Activated naive CD8-positive, alpha-beta T cell treated with anti-CD3 and anti-CD28 coated beads, Interleukin-2, amount 10 ng/mL, durations not matched to agents 7 days and 5 days (primary cell): ENCODE measurements around the gene TMEM87B. TPM values are rescaled to one million over a fixed set of nuclear protein-coding genes. Genes with fewer than 3 reads are reported as not detected.
A peak's percentile ranks its signal among the peaks of the same experiment; 100 is the strongest.

Source experiments
- ATAC-seq: fragments of 150-1000 bp; cut with Tn5 transposase; one replicate; pipeline ENCODE4 v1.10.0; 2021; ENCODE audit warnings: low read depth, moderate library complexity
- POLR2A ChIA-PET: fragments of 350-600 bp; sonication (Branson Sonifier 250); formaldehyde crosslinking; loops from one replicate; lab custom pipeline; 2021; ENCODE audit warnings: antibody characterized with exemption; lab: Charles Lee
- DNase-seq: peaks from one replicate; pipeline ENCODE4 v3.0.0; 2021
- H3K27ac Mint-ChIP-seq: one replicate; pipeline ENCODE4 v1.8.0; 2022; ENCODE audit warnings: mild to moderate bottlenecking, mixed read lengths
- H3K27me3 Mint-ChIP-seq: one replicate; pipeline ENCODE4 v1.8.0; 2022; ENCODE audit warnings: mild to moderate bottlenecking, moderate library complexity, mixed read lengths
- H3K36me3 Mint-ChIP-seq: one replicate; pipeline ENCODE4 v1.8.0; 2021; ENCODE audit warnings: mild to moderate bottlenecking, mixed read lengths
- H3K4me1 Mint-ChIP-seq: one replicate; pipeline ENCODE4 v1.8.0; 2021; ENCODE audit warnings: mixed read lengths
- H3K4me3 Mint-ChIP-seq: one replicate; pipeline ENCODE4 v1.8.0; 2022; ENCODE audit warnings: mild to moderate bottlenecking, moderate library complexity, mixed read lengths
- H3K9me3 Mint-ChIP-seq: one replicate; pipeline ENCODE4 v1.8.0; 2021; ENCODE audit warnings: mixed read lengths
- total RNA-seq, 2 experiments: library from RNA; stranded (reverse); gene quantifications; one replicate each; pipeline ENCODE4 v1.2.3, GENCODE V29; 2021

The TMEM87B gene
- total RNA-seq, 2 experiments from 2014 or later = 20.1 to 24.2 TPM

- POLR2A ChIA-PET = no interaction called here
- Mint-ChIP-seq H3K27me3 (peaks cover 21% of the 10 kb centered on the region), H3K4me3 (no peak overlapping the region), H3K36me3 (no peaks in the 10 kb centered on the region), H3K4me1 (no peaks in the 10 kb centered on the region), H3K9me3 (no peaks in the 10 kb centered on the region), H3K27ac (no peak overlapping the region)
- ATAC-seq (no peak), DNase-seq (no peak)
These were observed 9.5 kb upstream of the TMEM87B start for GRCh38 chr2:112045446-112046014.

GRCh38 chr2:112046231-112046630, 8.8 kb upstream of the TMEM87B start:
- H3K27ac Mint-ChIP-seq = no peak overlapping the region
- H3K36me3 Mint-ChIP-seq = no peaks in the 10 kb centered on the region
- no peaks in the 10 kb centered on the region for H3K9me3 Mint-ChIP-seq
- POLR2A ChIA-PET = interaction anchor here (0.7 kb wide), 1 partner anchor 16 kb away, joined by 3 read pairs; no protein-coding TSS in a partner anchor
- H3K4me1 Mint-ChIP-seq = no peaks in the 10 kb centered on the region
- H3K4me3 Mint-ChIP-seq = no peak overlapping the region
- no peak for ATAC-seq
- peaks cover 21% of the 10 kb centered on the region for H3K27me3 Mint-ChIP-seq
- DNase-seq = no peak

- no peak overlapping the region for H3K4me3 Mint-ChIP-seq
- no peaks in the 10 kb centered on the region for H3K4me1 Mint-ChIP-seq
These were observed 7.4 kb upstream of the TMEM87B start for GRCh38 chr2:112047537-112048235.

GRCh38 chr2:112048236-112048592, 6.9 kb upstream of the TMEM87B start:
- H3K4me3 Mint-ChIP-seq = no peak overlapping the region
- POLR2A ChIA-PET = no interaction called here
- H3K27ac Mint-ChIP-seq = no peak overlapping the region
- no peaks in the 10 kb centered on the region for H3K36me3 Mint-ChIP-seq
- no peak for ATAC-seq
- peaks cover 23% of the 10 kb centered on the region for H3K27me3 Mint-ChIP-seq
- peaks cover 1% of the 10 kb centered on the region for H3K4me1 Mint-ChIP-seq
- DNase-seq = no peak
- no peaks in the 10 kb centered on the region for H3K9me3 Mint-ChIP-seq

More at GRCh38 chr2:112047537-112048235, 7.4 kb upstream of the TMEM87B start:
- no peaks in the 10 kb centered on the region for H3K9me3 Mint-ChIP-seq
- H3K36me3 Mint-ChIP-seq = no peaks in the 10 kb centered on the region
- no peak for DNase-seq
- peaks cover 23% of the 10 kb centered on the region for H3K27me3 Mint-ChIP-seq
- H3K27ac Mint-ChIP-seq = no peak overlapping the region
- POLR2A ChIA-PET = no interaction called here
- no peak for ATAC-seq

- no peaks in the 10 kb centered on the region for H3K9me3 Mint-ChIP-seq
- POLR2A ChIA-PET = no interaction called here
- ATAC-seq = no peak
- H3K4me3 Mint-ChIP-seq = no peak overlapping the region
- no peak overlapping the region for H3K27ac Mint-ChIP-seq
- DNase-seq = no peak
- peaks cover 23% of the 10 kb centered on the region for H3K27me3 Mint-ChIP-seq
- peaks cover 7% of the 10 kb centered on the region for H3K4me1 Mint-ChIP-seq
- no peaks in the 10 kb centered on the region for H3K36me3 Mint-ChIP-seq
These were observed 6.2 kb upstream of the TMEM87B start for GRCh38 chr2:112048887-112049286.

- H3K4me1 Mint-ChIP-seq = peaks cover 8% of the 10 kb centered on the region
- H3K36me3 Mint-ChIP-seq = no peaks in the 10 kb centered on the region
- POLR2A ChIA-PET = no interaction called here
- ATAC-seq (no peak), DNase-seq (no peak)
- H3K27ac Mint-ChIP-seq = no peak overlapping the region
- no peaks in the 10 kb centered on the region for H3K9me3 Mint-ChIP-seq
- H3K4me3 Mint-ChIP-seq = no peak overlapping the region
- H3K27me3 Mint-ChIP-seq = peaks cover 23% of the 10 kb centered on the region
These were observed 4.8 kb upstream of the TMEM87B start for GRCh38 chr2:112050316-112050715.

- H3K27ac Mint-ChIP-seq = peak overlapping the region; percentile 100
- H3K36me3 Mint-ChIP-seq = peaks cover 11% of the 10 kb centered on the region
- H3K27me3 Mint-ChIP-seq = peaks cover 3% of the 10 kb centered on the region
- H3K9me3 Mint-ChIP-seq = no peaks in the 10 kb centered on the region
- POLR2A ChIA-PET = interaction anchor here (0.7 to 1.7 kb wide), 5 partner anchors 41 to 201 kb away, joined by 3 to 15 read pairs (median 5); partner anchors contain the start of genes ANAPC1 and ZC3H8
- H3K4me1 Mint-ChIP-seq = peaks cover 26% of the 10 kb centered on the region
- DNase-seq (peak; percentile 99), ATAC-seq (peak; percentile 74)
- peak overlapping the region; percentile 100 for H3K4me3 Mint-ChIP-seq
These were observed 887 bp upstream of the TMEM87B start for GRCh38 chr2:112053917-112054846.

GRCh38 chr2:112055730-112056625, 909 bp downstream of the TMEM87B start:
- H3K4me3 Mint-ChIP-seq = peak overlapping the region; percentile 97
- peaks cover 28% of the 10 kb centered on the region for H3K4me1 Mint-ChIP-seq
- DNase-seq (no peak), ATAC-seq (no peak)
- H3K27me3 Mint-ChIP-seq = peaks cover 3% of the 10 kb centered on the region
- POLR2A ChIA-PET = interaction anchor here (1.4 to 1.7 kb wide), 3 partner anchors 39 to 199 kb away, joined by 5 to 15 read pairs (median 5); partner anchors contain the start of genes ANAPC1 and ZC3H8
- H3K9me3 Mint-ChIP-seq = no peaks in the 10 kb centered on the region
- peak overlapping the region; percentile 94 for H3K27ac Mint-ChIP-seq
- peaks cover 18% of the 10 kb centered on the region for H3K36me3 Mint-ChIP-seq

- Mint-ChIP-seq H3K27ac (peak overlapping the region; percentile 94), H3K9me3 (no peaks in the 10 kb centered on the region), H3K4me3 (peak overlapping the region; percentile 97), H3K36me3 (peaks cover 23% of the 10 kb centered on the region), H3K4me1 (peaks cover 28% of the 10 kb centered on the region), H3K27me3 (peaks cover 3% of the 10 kb centered on the region)
- ATAC-seq = no peak
- no peak for DNase-seq
- POLR2A ChIA-PET = no interaction called here
These were observed 1.5 kb downstream of the TMEM87B start for GRCh38 chr2:112056626-112056987.

- Mint-ChIP-seq H3K36me3 (peaks cover 52% of the 10 kb centered on the region), H3K27me3 (no peaks in the 10 kb centered on the region), H3K9me3 (no peaks in the 10 kb centered on the region), H3K4me1 (peaks cover 36% of the 10 kb centered on the region), H3K27ac (no peak overlapping the region), H3K4me3 (no peak overlapping the region)
- DNase-seq (no peak), ATAC-seq (no peak)
- POLR2A ChIA-PET = no interaction called here
These were observed 4.6 kb downstream of the TMEM87B start for GRCh38 chr2:112059671-112060070.

- no peak for DNase-seq
- H3K9me3 Mint-ChIP-seq = no peaks in the 10 kb centered on the region
- peaks cover 40% of the 10 kb centered on the region for H3K4me1 Mint-ChIP-seq
- no peak overlapping the region for H3K4me3 Mint-ChIP-seq
- H3K27me3 Mint-ChIP-seq = no peaks in the 10 kb centered on the region
- POLR2A ChIA-PET = no interaction called here
- no peak for ATAC-seq
- H3K36me3 Mint-ChIP-seq = peaks cover 58% of the 10 kb centered on the region
- H3K27ac Mint-ChIP-seq = no peak overlapping the region
These were observed 6.2 kb downstream of the TMEM87B start for GRCh38 chr2:112061299-112061698.

- no peak overlapping the region for H3K4me3 Mint-ChIP-seq
- H3K9me3 Mint-ChIP-seq = no peaks in the 10 kb centered on the region
- no peak overlapping the region for H3K27ac Mint-ChIP-seq
These were observed 6.8 kb downstream of the TMEM87B start for GRCh38 chr2:112061840-112062239.

More at GRCh38 chr2:112061840-112062239, 6.8 kb downstream of the TMEM87B start:
- no peak for ATAC-seq
- Mint-ChIP-seq H3K27me3 (no peaks in the 10 kb centered on the region), H3K4me1 (peaks cover 35% of the 10 kb centered on the region), H3K36me3 (peaks cover 60% of the 10 kb centered on the region)
- POLR2A ChIA-PET = no interaction called here
- DNase-seq = no peak
